WTC11 (cell line): ENCODE results near the gene ADPRS. TPM values are rescaled to one million over a fixed set of nuclear protein-coding genes. Genes with fewer than 3 reads are reported as not detected.

Experiments used
- ATAC-seq: fragments of 200-7000 bp; cut with Tn5 transposase; 2 replicates; pipeline ENCODE4 v1.10.0; 2021; ENCODE audit warnings: mild to moderate bottlenecking, moderate library complexity
- CTCF ChIA-PET: fragments of 300-600 bp; sonication (Branson Sonifier 250); formaldehyde crosslinking; loops from one replicate; lab custom pipeline; 2021; ENCODE audit warnings: antibody characterized with exemption; lab: Charles Lee
- POLR2A ChIA-PET: fragments of 350-600 bp; sonication (Branson Sonifier 250); formaldehyde crosslinking; loops from one replicate; lab custom pipeline; 2021; ENCODE audit warnings: antibody characterized with exemption; lab: Charles Lee
- DNase-seq: peaks from one replicate; pipeline ENCODE4 v3.0.0; 2021; ENCODE audit warnings: low spot score
- H3K27ac Mint-ChIP-seq: 2 replicates; pipeline ENCODE4 v1.8.0; 2021; ENCODE audit warnings: mixed read lengths
- H3K27me3 Mint-ChIP-seq: 2 replicates; pipeline ENCODE4 v1.8.0; 2021; ENCODE audit warnings: low read depth, mild to moderate bottlenecking, moderate library complexity, mixed read lengths
- H3K36me3 Mint-ChIP-seq: 2 replicates; pipeline ENCODE4 v1.8.0; 2021; ENCODE audit warnings: mixed read lengths
- H3K4me1 Mint-ChIP-seq: 2 replicates; pipeline ENCODE4 v1.8.0; 2022; ENCODE audit warnings: mixed read lengths
- H3K4me3 Mint-ChIP-seq: 2 replicates; pipeline ENCODE4 v1.8.0; 2021; ENCODE audit warnings: mild to moderate bottlenecking, moderate library complexity, mixed read lengths
- H3K9me3 Mint-ChIP-seq: 2 replicates; pipeline ENCODE4 v1.8.0; 2021; ENCODE audit warnings: mixed read lengths
- CTCF ChIP-seq: fragments of 200-600 bp; IDR thresholded peaks from 2 replicates; pipeline ENCODE4 v1.8.0; 2022; ENCODE audit warnings: antibody characterized with exemption
- ERG ChIP-seq: fragments of 250-450 bp; sonication (Bioruptor Pico); IDR thresholded peaks from 2 replicates; pipeline ENCODE4 v1.8.0; 2021; ENCODE audit warnings: mild to moderate bottlenecking
- FOXJ3 ChIP-seq: sonication (generic); formaldehyde crosslinking; IDR thresholded peaks from 2 replicates; pipeline ENCODE4 v1.9.0; 2021; ENCODE audit warnings: missing genetic modification reagents, mild to moderate bottlenecking, borderline replicate concordance
- FOXP4 ChIP-seq: sonication (generic); formaldehyde crosslinking; IDR thresholded peaks from 2 replicates; pipeline ENCODE4 v1.8.0; 2022; ENCODE audit warnings: mild to moderate bottlenecking, missing genetic modification reagents
- GABPB1 ChIP-seq: sonication (generic); formaldehyde crosslinking; IDR thresholded peaks from 2 replicates; pipeline ENCODE4 v1.8.1; 2023; ENCODE audit warnings: mild to moderate bottlenecking, missing genetic modification reagents
- GRHL2 ChIP-seq: fragments of 250-450 bp; sonication (Bioruptor Pico); IDR thresholded peaks from 2 replicates; pipeline ENCODE4 v1.8.0; 2022; ENCODE audit warnings: mild to moderate bottlenecking, moderate library complexity; ENCODE audit not compliant: insufficient replicate concordance, severe bottlenecking
- GTF2I ChIP-seq: fragments of 250-450 bp; sonication (Bioruptor Pico); conservative IDR thresholded peaks from 2 replicates; pipeline ENCODE4 v1.4.0; 2021; ENCODE audit warnings: mild to moderate bottlenecking
- HMGXB4 ChIP-seq: sonication (generic); formaldehyde crosslinking; IDR thresholded peaks from 2 replicates; pipeline ENCODE4 v1.8.1; 2023; ENCODE audit warnings: mild to moderate bottlenecking, moderate library complexity, missing genetic modification reagents
- JAZF1 ChIP-seq: fragments of 250-450 bp; sonication (Bioruptor Pico); IDR thresholded peaks from 2 replicates; pipeline ENCODE4 v1.9.0; 2021; ENCODE audit warnings: moderate library complexity, mild to moderate bottlenecking, inconsistent platforms
- JUN ChIP-seq: sonication (generic); formaldehyde crosslinking; IDR thresholded peaks from 2 replicates; pipeline ENCODE4 v1.8.0; 2023; ENCODE audit warnings: mild to moderate bottlenecking, missing genetic modification reagents
- MXD4 ChIP-seq: fragments of 250-450 bp; sonication (Bioruptor Pico); IDR thresholded peaks from 2 replicates; pipeline ENCODE4 v1.8.0; 2021; ENCODE audit warnings: mild to moderate bottlenecking, moderate library complexity, borderline replicate concordance
- NFATC4 ChIP-seq: fragments of 250-450 bp; sonication (Bioruptor Pico); IDR thresholded peaks from 2 replicates; pipeline ENCODE4 v1.9.0; 2021; ENCODE audit warnings: mild to moderate bottlenecking
- NR2C2 ChIP-seq: sonication (generic); formaldehyde crosslinking; IDR thresholded peaks from 2 replicates; pipeline ENCODE4 v1.8.0; 2022; ENCODE audit warnings: mild to moderate bottlenecking, missing genetic modification reagents
- NR3C1 ChIP-seq: sonication (generic); formaldehyde crosslinking; conservative IDR thresholded peaks from 2 replicates; pipeline ENCODE4 v1.8.1; 2023; ENCODE audit warnings: low read depth, mild to moderate bottlenecking, missing genetic modification reagents
- OVOL2 ChIP-seq: fragments of 250-450 bp; sonication (Bioruptor Pico); IDR thresholded peaks from 2 replicates; pipeline ENCODE4 v1.9.0; 2021; ENCODE audit warnings: mild to moderate bottlenecking, borderline replicate concordance
- SMAD3 ChIP-seq: sonication (generic); formaldehyde crosslinking; IDR thresholded peaks from 2 replicates; pipeline ENCODE4 v1.8.0; 2022; ENCODE audit warnings: missing genetic modification reagents, mild to moderate bottlenecking, borderline replicate concordance
- STAT6 ChIP-seq: sonication (generic); formaldehyde crosslinking; conservative IDR thresholded peaks from 2 replicates; pipeline ENCODE4 v1.8.1; 2023; ENCODE audit warnings: mild to moderate bottlenecking, low read depth, missing genetic modification reagents, moderate library complexity
- TP53 ChIP-seq: sonication (generic); formaldehyde crosslinking; IDR thresholded peaks from 2 replicates; pipeline ENCODE4 v1.8.1; 2023; ENCODE audit warnings: mild to moderate bottlenecking, missing genetic modification reagents
- ZBTB21 ChIP-seq: sonication (generic); formaldehyde crosslinking; IDR thresholded peaks from 2 replicates; pipeline ENCODE4 v1.8.1; 2023; ENCODE audit warnings: mild to moderate bottlenecking, missing genetic modification reagents, borderline replicate concordance
- ZMAT4 ChIP-seq: fragments of 250-450 bp; sonication (Bioruptor Pico); IDR thresholded peaks from 2 replicates; pipeline ENCODE4 v1.9.0; 2021; ENCODE audit warnings: mild to moderate bottlenecking
- ZNF121 ChIP-seq: sonication (generic); formaldehyde crosslinking; IDR thresholded peaks from 2 replicates; pipeline ENCODE4 v1.8.0; 2023; ENCODE audit warnings: missing genetic modification reagents
- ZNF219 ChIP-seq: sonication (generic); formaldehyde crosslinking; IDR thresholded peaks from 2 replicates; pipeline ENCODE4 v1.8.0; 2023; ENCODE audit warnings: missing genetic modification reagents, mild to moderate bottlenecking, borderline replicate concordance
- ZNF232 ChIP-seq: sonication (generic); formaldehyde crosslinking; IDR thresholded peaks from 2 replicates; pipeline ENCODE4 v1.8.0; 2022; ENCODE audit warnings: mild to moderate bottlenecking, missing genetic modification reagents
- ZNF317 ChIP-seq: sonication (generic); formaldehyde crosslinking; IDR thresholded peaks from 2 replicates; pipeline ENCODE4 v1.8.1; 2023; ENCODE audit warnings: low read depth, mild to moderate bottlenecking, moderate library complexity, missing genetic modification reagents, borderline replicate concordance
- ZNF512 ChIP-seq: sonication (generic); formaldehyde crosslinking; IDR thresholded peaks from 2 replicates; pipeline ENCODE4 v1.8.1; 2022; ENCODE audit warnings: missing genetic modification reagents, borderline replicate concordance
- total RNA-seq: library from RNA; stranded (reverse); gene quantifications from 3 replicates; pipeline ENCODE4 v1.2.3, GENCODE V29; 2021

ADPRS gene
- total RNA-seq, 1 experiment from 2014 or later: 32.7 TPM

- Mint-ChIP-seq H3K36me3 (no peaks in the 10 kb centered on the region), H3K9me3 (no peaks in the 10 kb centered on the region), H3K27me3 (no peaks in the 10 kb centered on the region; the same call in 1 of the 2 replicates), H3K4me3 (no peak overlapping the region), H3K4me1 (peaks cover 6% of the 10 kb centered on the region), H3K27ac (no peak overlapping the region)
- DNase-seq (no peak), ATAC-seq (no peak)
- POLR2A ChIA-PET: no interaction called here
- CTCF ChIA-PET: interaction anchor here (1.0 to 5.5 kb wide), 5 partner anchors 14 to 51 kb away, joined by 4 to 142 read pairs (median 7); partner anchors contain the start of gene TRAPPC3
- TF ChIP-seq MXD4 (CRISPR knock-in tag): no peak
- TF ChIP-seq ZNF232 (CRISPR knock-in tag): no peak
- no peak for TF ChIP-seq GRHL2 (CRISPR knock-in tag)
- TF ChIP-seq NR2C2 (CRISPR knock-in tag): no peak
- no peak for TF ChIP-seq ZNF219 (CRISPR knock-in tag)
- TF ChIP-seq ERG (CRISPR knock-in tag): no peak
- no peak for TF ChIP-seq TP53 (CRISPR knock-in tag)
- TF ChIP-seq OVOL2: no peak
- TF ChIP-seq GTF2I: no peak
- no peak for TF ChIP-seq HMGXB4 (CRISPR knock-in tag)
- no peak for TF ChIP-seq ZMAT4 (CRISPR knock-in tag)
- no peak for TF ChIP-seq JUN (CRISPR knock-in tag)
- no peak for TF ChIP-seq SMAD3
These were observed 43.3 kb downstream of the ADPRS start for GRCh38 chr1:36132029-36132428.

- Mint-ChIP-seq H3K4me1 (peaks cover 6% of the 10 kb centered on the region), H3K9me3 (no peaks in the 10 kb centered on the region), H3K4me3 (no peak overlapping the region), H3K27me3 (no peaks in the 10 kb centered on the region), H3K27ac (no peak overlapping the region), H3K36me3 (peaks cover 10% of the 10 kb centered on the region; the same call in 1 of the 2 replicates)
- ChIA-PET CTCF (interaction anchor here (1.2 to 5.5 kb wide), 17 partner anchors 12 to 209 kb away, joined by 3 to 142 read pairs (median 11); partner anchors contain the start of genes TEKT2, THRAP3 and TRAPPC3), POLR2A (interaction anchor here (0.5 kb wide), 1 partner anchor 51 kb away, joined by 3 read pairs; no protein-coding TSS in a partner anchor)
- ATAC-seq (no peak), DNase-seq (no peak)
- no peak for TF ChIP-seq CTCF
- no peak for TF ChIP-seq FOXP4 (CRISPR knock-in tag)
- no peak for TF ChIP-seq ZNF512 (CRISPR knock-in tag)
- no peak for TF ChIP-seq JAZF1
- no peak for TF ChIP-seq MXD4 (CRISPR knock-in tag)
- TF ChIP-seq ZNF317 (CRISPR knock-in tag): no peak
- no peak for TF ChIP-seq NR3C1 (CRISPR knock-in tag)
- TF ChIP-seq GABPB1 (CRISPR knock-in tag): no peak
- TF ChIP-seq ZNF121 (CRISPR knock-in tag): no peak
- no peak for TF ChIP-seq STAT6
- TF ChIP-seq ZBTB21 (CRISPR knock-in tag): no peak
- TF ChIP-seq FOXJ3 (CRISPR knock-in tag): no peak
- no peak for TF ChIP-seq NFATC4 (CRISPR knock-in tag)
These were observed 44.8 kb downstream of the ADPRS start for GRCh38 chr1:36133484-36133883.
